Dendritic cell treated with granulocyte-macrophage colony-stimulating factor and Interleukin-4, amounts not matched to agents 40 ng/mL and 50 ng/mL, for 4 days (primary cell): ENCODE measurements around the gene KRT38.
A peak's percentile ranks its signal among the peaks of the same experiment; 100 is the strongest.
"Not testable (repeated sequence)": the region's sequence is repeated elsewhere in the genome, so short reads cannot be mapped to it uniquely, and the experiment has no call there.

Experiments
- H3K27ac Mint-ChIP-seq: one replicate; pipeline ENCODE4 v1.8.0; 2022; ENCODE audit warnings: mild to moderate bottlenecking, mixed read lengths
- H3K27me3 Mint-ChIP-seq: one replicate; pipeline ENCODE4 v1.8.0; 2022; ENCODE audit warnings: mild to moderate bottlenecking, mixed read lengths
- H3K36me3 Mint-ChIP-seq: one replicate; pipeline ENCODE4 v1.8.0; 2022; ENCODE audit warnings: low read depth, mixed read lengths
- H3K4me1 Mint-ChIP-seq: one replicate; pipeline ENCODE4 v1.8.0; 2022; ENCODE audit warnings: low read depth, mixed read lengths
- H3K4me3 Mint-ChIP-seq: one replicate; pipeline ENCODE4 v1.8.0; 2022; ENCODE audit warnings: mild to moderate bottlenecking, moderate library complexity, mixed read lengths
- H3K9me3 Mint-ChIP-seq: one replicate; pipeline ENCODE4 v1.8.0; 2022; ENCODE audit warnings: mixed read lengths
- intact Hi-C: fragments of 100-400 bp; cut with micrococcal nuclease; formaldehyde crosslinking; loops from one replicate; pipeline ENCODE4 v1.15.0; 2022

KRT38 gene

DNA sequence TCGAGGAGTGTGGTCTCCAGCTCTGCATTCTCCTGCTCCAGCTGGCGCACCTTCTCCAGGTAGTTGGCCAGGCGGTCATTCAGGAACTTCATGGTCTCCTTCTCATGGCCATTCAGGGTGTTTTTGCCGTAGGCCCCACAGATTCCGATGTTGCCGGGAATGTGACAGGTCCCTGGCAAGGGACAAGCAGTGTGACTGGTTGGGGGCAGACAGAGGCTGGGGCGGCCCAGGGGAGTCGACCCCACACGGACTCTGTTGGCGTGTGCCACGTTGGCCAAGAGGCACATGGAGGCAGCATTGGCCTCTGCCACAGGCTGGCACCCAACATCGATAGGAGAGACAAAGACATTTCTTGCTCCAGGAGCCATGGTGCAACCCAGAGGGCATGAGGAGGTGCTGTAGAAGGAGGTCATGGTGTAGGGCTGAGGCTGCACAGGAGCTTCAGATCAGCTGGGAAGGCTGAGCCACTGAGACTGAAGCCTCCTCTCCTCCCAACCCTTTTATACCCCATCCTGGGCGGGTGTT is 16.6 kb downstream of the KRT38 start, which contains the start of gene KRT37:
Gene KRT37, minus strand, starts transcription at position 475 of the 525 bp plus-strand sequence. Its CDS starts 62 bp downstream, at position 413.
- H3K36me3 Mint-ChIP-seq, result no peaks in the 10 kb centered on the region
- no peak within 1 kb of the TSS for H3K4me3 Mint-ChIP-seq
- no peak within 1 kb of the TSS for H3K27ac Mint-ChIP-seq
- peaks cover 6% of the 10 kb centered on the region for H3K27me3 Mint-ChIP-seq
- intact Hi-C loops, result no loop called here
- no peaks in the 10 kb centered on the region for H3K9me3 Mint-ChIP-seq
- H3K4me1 Mint-ChIP-seq, result no peaks in the 10 kb centered on the region

DNA sequence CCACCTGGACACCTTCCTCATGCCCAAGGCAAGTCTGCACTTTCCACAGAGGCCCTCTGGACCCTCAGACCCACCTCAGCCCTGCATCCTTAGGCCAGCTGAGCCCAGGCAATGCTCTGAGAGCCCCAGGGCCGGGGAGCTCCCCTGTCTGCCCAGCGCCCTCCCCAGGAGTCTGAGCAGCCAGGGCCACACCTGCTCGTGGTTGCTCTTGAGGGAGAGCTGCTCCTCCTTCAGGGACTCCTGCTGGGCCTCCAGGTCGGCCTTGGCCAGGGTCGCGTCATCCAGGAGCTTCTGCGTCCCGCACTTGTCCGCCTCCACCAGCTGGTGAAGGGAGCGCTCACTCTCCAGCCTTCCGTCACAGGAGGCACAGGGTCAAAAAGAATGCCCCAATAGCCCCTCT is 18.2 kb downstream of the KRT38 start:
- H3K27me3 Mint-ChIP-seq, intact Hi-C loops, H3K27ac Mint-ChIP-seq, H3K4me3 Mint-ChIP-seq, H3K4me1 Mint-ChIP-seq, H3K36me3 Mint-ChIP-seq, H3K9me3 Mint-ChIP-seq: not testable (repeated sequence)

DNA sequence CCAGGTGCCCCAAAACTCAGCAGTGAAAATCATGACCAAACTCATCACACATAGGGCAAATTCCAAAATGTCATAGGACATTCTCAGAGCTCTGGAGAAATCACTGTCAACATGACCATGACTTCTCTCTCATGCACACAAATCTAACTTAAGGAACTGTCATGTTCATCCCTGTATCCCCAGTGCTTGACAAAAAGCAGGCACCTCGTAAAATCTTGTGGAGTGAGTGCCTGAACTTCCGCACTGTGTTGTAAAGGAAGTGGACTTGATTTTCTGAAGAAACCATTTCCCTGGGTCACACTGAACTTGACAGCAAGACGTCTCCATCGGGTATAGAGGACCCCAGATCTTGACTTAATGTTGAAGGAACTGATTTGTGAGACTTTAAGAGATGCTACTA is 19.2 kb downstream of the KRT38 start:
- intact Hi-C loops, result no loop called here
- Mint-ChIP-seq H3K4me3 (no peak overlapping the region), H3K36me3 (no peaks in the 10 kb centered on the region), H3K4me1 (peaks cover 9% of the 10 kb centered on the region), H3K27ac (no peak overlapping the region), H3K27me3 (peaks cover 3% of the 10 kb centered on the region), H3K9me3 (no peaks in the 10 kb centered on the region)

DNA sequence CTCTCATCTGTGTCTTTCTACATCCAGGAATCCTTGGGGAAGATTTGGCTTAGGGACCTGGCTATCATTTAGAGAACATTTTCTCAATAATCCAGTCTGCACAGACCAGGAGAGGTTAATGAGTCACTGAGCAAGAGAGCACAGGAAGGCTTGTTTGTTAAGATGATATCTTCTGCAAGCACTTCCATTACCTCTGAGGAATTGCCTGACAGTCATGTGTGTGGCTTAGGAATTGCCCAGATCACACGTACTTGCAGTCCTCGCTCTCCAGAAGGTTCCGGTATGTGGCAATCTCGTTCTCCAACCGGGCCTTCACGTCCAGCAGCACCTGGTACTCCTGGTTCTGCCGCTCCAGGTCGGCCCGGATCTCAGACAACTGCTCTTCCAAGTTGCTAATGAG is 19.7 kb downstream of the KRT38 start:
- no peaks in the 10 kb centered on the region for H3K36me3 Mint-ChIP-seq
- H3K27me3 Mint-ChIP-seq, result peaks cover 3% of the 10 kb centered on the region
- no peaks in the 10 kb centered on the region for H3K9me3 Mint-ChIP-seq
- intact Hi-C loops, result no loop called here
- H3K27ac Mint-ChIP-seq, result no peak overlapping the region
- H3K4me1 Mint-ChIP-seq, result peaks cover 9% of the 10 kb centered on the region
- H3K4me3 Mint-ChIP-seq, result no peak overlapping the region

DNA sequence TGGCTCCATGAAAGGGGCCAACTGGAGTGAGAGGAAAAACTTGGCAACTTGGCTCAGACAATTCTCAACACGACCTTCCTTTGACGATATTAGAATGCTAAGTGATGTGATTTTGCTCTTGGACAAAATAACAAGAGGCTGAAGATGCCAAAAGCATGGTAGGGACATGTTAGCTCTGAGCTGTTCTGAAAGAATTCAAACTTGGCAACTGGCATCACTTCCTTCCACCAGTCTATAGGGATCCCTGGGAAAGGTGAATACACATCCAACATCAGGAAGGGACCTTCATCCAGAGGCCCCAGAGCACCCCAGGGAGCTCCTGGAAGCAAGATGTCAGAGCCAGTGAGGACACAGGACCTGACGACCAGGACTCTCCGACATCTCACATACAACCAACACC is 20.6 kb downstream of the KRT38 start:
- intact Hi-C loops, result no loop called here
- Mint-ChIP-seq H3K27ac (no peak overlapping the region), H3K4me1 (peaks cover 9% of the 10 kb centered on the region), H3K9me3 (no peaks in the 10 kb centered on the region), H3K4me3 (no peak overlapping the region), H3K27me3 (peaks cover 3% of the 10 kb centered on the region), H3K36me3 (no peaks in the 10 kb centered on the region)

DNA sequence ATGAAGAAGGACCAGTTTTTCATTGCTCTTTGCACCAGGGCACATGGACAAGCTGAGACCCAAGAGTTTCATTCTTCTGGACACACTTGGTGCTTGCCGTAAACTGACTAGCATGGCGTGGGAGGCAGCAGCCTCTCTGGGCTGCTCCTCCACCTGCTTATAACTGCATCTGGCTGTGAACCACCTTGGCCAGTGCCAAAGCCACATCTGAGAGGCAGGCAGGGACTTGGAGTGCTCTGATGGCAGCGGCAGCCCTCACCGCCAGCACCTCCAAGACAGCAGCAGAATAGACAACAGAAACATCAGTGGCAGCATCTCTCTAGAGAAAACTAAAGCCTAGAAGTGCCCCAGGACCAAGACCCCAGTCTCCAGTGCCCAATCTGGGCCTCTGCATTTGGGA is 21.1 kb downstream of the KRT38 start:
- H3K27me3 Mint-ChIP-seq, result peaks cover 3% of the 10 kb centered on the region
- intact Hi-C loops, result no loop called here
- peaks cover 9% of the 10 kb centered on the region for H3K4me1 Mint-ChIP-seq
- no peaks in the 10 kb centered on the region for H3K36me3 Mint-ChIP-seq
- H3K4me3 Mint-ChIP-seq, result no peak overlapping the region
- no peaks in the 10 kb centered on the region for H3K9me3 Mint-ChIP-seq
- no peak overlapping the region for H3K27ac Mint-ChIP-seq

DNA sequence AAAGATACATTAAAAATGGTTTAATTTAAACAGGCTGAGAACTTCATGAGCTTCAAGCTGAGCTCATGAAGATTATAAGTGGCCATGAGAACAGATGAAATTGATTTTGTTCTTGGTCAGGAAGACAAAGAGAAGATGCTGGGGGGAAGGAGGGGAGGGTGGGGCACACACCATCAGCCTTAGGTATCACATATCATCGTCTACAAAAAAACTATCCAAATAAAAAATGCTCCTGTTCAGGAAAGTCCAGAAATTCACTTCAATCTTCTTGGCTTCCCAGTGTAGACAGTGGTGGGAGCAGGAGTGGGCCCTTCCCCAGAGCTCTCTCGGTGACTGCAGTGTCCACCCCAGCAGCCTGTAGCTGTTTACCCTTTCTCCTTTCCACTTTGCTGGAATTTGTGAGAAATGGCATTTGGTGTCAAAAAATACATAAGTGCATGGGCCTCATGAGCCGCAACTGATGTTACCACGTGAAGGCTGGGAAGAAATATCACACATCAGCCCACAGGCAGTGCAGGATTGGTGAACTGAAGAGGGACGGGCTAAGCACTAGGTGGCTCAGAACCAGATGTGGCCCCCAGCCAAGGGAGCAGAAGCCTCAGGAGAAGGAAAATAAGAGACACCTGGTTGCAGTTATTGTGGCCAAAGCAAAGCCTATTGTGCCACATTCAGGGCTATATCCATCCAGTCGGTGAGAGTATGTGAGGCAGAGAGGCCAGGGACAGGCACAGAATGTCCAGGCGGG is 22.5 kb downstream of the KRT38 start:
- H3K36me3 Mint-ChIP-seq, result no peaks in the 10 kb centered on the region
- no peak overlapping the region for H3K27ac Mint-ChIP-seq

DNA sequence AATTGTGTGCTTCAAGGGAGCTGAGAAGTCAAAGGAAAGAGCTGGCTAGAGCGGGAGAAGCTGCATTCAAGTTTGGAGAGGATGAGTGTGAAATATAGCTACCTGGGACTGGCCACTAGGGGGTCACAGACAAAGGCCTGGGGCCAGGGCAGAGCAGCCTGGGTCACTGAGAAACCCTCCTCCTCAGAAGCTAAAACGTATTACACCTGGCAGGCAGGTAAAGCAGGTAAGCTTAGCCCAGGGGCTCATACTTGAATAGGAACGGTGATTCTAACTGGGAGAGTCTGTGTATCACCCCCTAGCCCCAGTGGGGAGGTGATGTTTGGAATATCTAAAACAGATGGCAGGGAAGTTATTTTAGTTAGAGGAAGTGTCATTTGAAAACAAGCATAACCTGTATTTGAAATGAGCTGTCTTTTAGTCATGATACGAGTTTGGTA is 23.2 kb downstream of the KRT38 start:
- Mint-ChIP-seq H3K36me3 (no peaks in the 10 kb centered on the region), H3K4me3 (no peak overlapping the region), H3K27ac (peak overlapping the region; percentile 54)

More for the DNA sequence above, 22.5 kb downstream of the KRT38 start:
- H3K4me3 Mint-ChIP-seq, result no peak overlapping the region
- intact Hi-C loops, result no loop called here
- peaks cover 9% of the 10 kb centered on the region for H3K4me1 Mint-ChIP-seq
- H3K27me3 Mint-ChIP-seq, result peaks cover 5% of the 10 kb centered on the region
- H3K9me3 Mint-ChIP-seq, result no peaks in the 10 kb centered on the region

DNA sequence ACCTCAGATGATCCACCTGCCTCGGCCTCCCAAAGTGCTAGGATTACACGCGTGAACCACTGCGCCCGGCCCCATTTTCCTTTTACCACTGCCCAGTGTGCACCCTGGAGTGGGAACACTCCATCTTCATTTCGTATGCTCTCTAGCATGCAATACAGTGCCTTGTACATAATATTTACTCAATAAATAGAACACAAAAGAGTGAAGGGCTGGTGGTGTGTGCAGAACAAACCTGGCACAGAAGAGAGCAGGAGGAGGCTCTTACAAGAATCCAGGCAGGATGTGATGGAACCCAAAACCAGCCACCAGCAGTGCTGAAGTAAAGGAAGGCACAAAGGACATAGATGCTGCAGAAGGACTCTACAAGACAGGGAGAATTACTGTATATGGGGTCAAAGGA is 23.7 kb downstream of the KRT38 start:
- Mint-ChIP-seq H3K9me3 (no peaks in the 10 kb centered on the region), H3K27me3 (peaks cover 7% of the 10 kb centered on the region), H3K4me3 (no peak overlapping the region), H3K36me3 (no peaks in the 10 kb centered on the region), H3K27ac (peak overlapping the region; percentile 54), H3K4me1 (peaks cover 9% of the 10 kb centered on the region)
- intact Hi-C loops, result no loop called here

More for the DNA sequence above, 23.2 kb downstream of the KRT38 start:
- intact Hi-C loops, result no loop called here
- peaks cover 9% of the 10 kb centered on the region for H3K4me1 Mint-ChIP-seq
- H3K9me3 Mint-ChIP-seq, result no peaks in the 10 kb centered on the region
- peaks cover 7% of the 10 kb centered on the region for H3K27me3 Mint-ChIP-seq

DNA sequence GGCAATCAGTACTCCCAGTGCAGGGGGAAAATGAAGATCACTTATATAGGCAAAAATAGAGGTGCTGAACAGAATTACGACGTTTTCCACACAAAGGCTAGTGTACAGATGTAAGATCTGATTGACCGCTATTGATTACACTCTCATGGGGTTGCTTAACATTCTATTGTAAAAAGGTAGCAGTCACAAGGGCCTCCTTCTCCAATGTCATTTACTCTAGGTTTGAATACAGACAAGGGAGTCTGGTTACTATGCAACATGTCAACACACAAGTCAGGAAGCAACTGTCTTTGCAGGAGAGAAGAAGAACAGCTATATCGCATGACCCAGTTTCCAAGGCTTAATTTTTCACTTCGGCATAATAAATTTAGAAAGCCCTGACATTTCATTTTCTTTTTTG is 24.3 kb downstream of the KRT38 start:
- H3K27me3 Mint-ChIP-seq, result peaks cover 8% of the 10 kb centered on the region
- H3K27ac Mint-ChIP-seq, result no peak overlapping the region
- intact Hi-C loops, result no loop called here

DNA sequence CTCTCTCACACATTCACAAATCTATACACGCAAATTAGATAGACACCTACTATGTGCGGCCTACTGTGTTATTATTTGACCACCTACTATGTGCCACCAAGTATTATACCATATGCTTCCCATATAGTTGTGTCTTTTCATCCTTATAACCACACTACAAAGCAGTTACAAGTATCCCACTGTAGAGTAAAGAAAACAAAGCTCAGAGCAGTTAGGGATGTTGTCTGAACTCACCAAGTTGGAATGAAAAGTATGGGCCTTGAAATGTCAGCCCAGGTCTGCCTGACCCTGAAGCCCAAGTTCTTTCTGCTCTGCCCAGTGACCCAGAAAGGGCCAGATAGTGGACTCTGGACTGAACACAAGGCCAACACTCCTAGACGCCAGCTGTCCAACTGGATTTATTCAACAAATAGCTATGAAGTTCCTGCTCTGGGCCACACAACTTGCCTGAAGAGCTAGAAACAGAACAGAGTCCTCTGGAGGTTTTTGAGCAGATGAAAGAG is 24.9 kb downstream of the KRT38 start:
- Mint-ChIP-seq H3K4me1 (peaks cover 9% of the 10 kb centered on the region), H3K36me3 (no peaks in the 10 kb centered on the region), H3K27ac (no peak overlapping the region), H3K4me3 (no peak overlapping the region), H3K27me3 (peaks cover 9% of the 10 kb centered on the region), H3K9me3 (no peaks in the 10 kb centered on the region)
- intact Hi-C loops, result no loop called here

More for the DNA sequence above, 24.3 kb downstream of the KRT38 start:
- peaks cover 9% of the 10 kb centered on the region for H3K4me1 Mint-ChIP-seq
- no peak overlapping the region for H3K4me3 Mint-ChIP-seq
- H3K36me3 Mint-ChIP-seq, result no peaks in the 10 kb centered on the region
- no peaks in the 10 kb centered on the region for H3K9me3 Mint-ChIP-seq

DNA sequence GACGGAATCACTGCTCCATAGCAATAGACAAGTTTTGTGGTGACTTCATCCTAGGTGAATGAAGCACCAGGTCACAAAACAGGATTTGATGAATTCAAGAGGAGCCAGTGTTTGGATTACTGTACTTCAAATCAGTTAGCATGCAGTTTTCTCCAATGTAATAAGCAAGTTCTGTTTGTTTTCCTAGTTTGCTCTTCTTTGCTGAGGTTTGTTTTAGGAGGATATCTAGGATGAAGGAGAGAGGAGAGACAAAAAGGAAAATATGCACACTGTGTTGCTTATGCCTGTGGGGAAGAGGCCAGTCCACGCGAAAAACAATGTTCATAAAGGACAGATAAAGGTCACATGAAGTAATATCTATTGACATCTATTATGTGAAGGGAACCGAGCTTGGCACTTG is 25.4 kb downstream of the KRT38 start:
- peaks cover 9% of the 10 kb centered on the region for H3K4me1 Mint-ChIP-seq
- H3K27me3 Mint-ChIP-seq, result peaks cover 9% of the 10 kb centered on the region
- no peak overlapping the region for H3K4me3 Mint-ChIP-seq
- H3K27ac Mint-ChIP-seq, result no peak overlapping the region
- no peaks in the 10 kb centered on the region for H3K36me3 Mint-ChIP-seq
- intact Hi-C loops, result no loop called here
- no peaks in the 10 kb centered on the region for H3K9me3 Mint-ChIP-seq

DNA sequence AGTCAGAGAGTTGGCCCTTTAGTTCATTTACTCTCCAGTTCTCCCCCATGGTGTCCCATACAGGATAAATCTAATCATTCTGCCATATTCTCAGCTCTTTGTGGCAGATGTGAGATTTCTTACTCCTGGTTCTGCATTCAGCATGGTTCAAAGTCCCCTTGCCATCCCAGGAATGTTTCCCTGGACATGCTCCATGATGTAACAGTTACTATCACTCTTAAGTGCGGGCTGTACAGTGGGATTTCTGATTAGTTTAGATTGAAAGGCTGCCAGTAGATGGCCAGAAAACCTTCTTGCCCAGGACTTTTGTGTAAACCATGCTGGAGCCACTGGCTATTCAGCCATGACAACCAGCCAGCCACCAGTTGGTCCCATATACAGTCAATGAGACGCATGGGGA is 26.8 kb downstream of the KRT38 start:
- Mint-ChIP-seq H3K4me3 (no peak overlapping the region), H3K27ac (no peak overlapping the region), H3K4me1 (peaks cover 9% of the 10 kb centered on the region), H3K9me3 (no peaks in the 10 kb centered on the region), H3K27me3 (peaks cover 9% of the 10 kb centered on the region), H3K36me3 (no peaks in the 10 kb centered on the region)
- intact Hi-C loops, result no loop called here

DNA sequence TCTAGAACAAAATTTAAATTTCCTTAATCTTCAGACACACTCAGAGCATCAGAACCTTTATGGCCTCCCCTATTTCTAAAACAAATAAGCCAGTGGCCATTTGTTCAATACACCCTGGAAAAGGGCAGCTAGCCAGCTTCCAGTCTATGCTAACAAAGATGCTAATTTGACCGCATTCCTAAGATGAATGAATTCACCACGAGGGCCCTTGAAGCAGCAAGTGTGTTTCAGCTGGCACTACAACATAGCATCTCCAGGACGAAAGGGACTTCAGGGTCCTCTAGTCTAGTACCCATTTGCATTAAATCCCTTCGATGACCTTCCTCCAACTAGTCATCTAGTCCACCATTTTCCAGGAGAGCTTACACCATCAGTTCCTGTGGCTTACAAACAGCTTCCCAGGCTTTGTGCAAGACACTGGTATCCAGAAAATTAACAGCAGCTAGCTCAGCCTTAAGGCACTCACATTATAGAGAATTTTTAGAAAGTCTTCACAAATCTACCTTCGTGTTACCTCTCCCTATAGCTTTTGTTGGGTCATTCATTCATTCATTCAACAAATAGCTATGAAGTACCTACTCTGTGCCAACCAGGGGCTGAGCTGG is 27.3 kb downstream of the KRT38 start:
- Mint-ChIP-seq H3K36me3 (no peaks in the 10 kb centered on the region), H3K9me3 (no peaks in the 10 kb centered on the region), H3K4me3 (no peak overlapping the region), H3K4me1 (peaks cover 9% of the 10 kb centered on the region), H3K27ac (no peak overlapping the region), H3K27me3 (peaks cover 9% of the 10 kb centered on the region)
- intact Hi-C loops, result no loop called here
